Ishikawa (cell line): ENCODE measurements around the gene ISL2.

Experiments
- CREB1 ChIP-seq: IDR thresholded peaks from 2 replicates; pipeline ENCODE4 v1.6.1; 2012; ENCODE audit warnings: low read depth
- EGR1 ChIP-seq: IDR thresholded peaks from 2 replicates; pipeline ENCODE4 v1.6.1; 2012
- FOXM1 ChIP-seq: IDR thresholded peaks from 2 replicates; pipeline ENCODE4 v1.6.1; 2012; ENCODE audit warnings: low read depth, borderline replicate concordance
- RAD21 ChIP-seq: IDR thresholded peaks from 2 replicates; pipeline ENCODE4 v1.6.1; 2012; ENCODE audit warnings: low read depth
- TAF1 ChIP-seq: IDR thresholded peaks from 2 replicates; pipeline ENCODE4 v1.6.1; 2012; ENCODE audit warnings: low read depth, mild to moderate bottlenecking
- TCF12 ChIP-seq: IDR thresholded peaks from 2 replicates; pipeline ENCODE4 v1.6.1; 2012; ENCODE audit warnings: low read depth
- TEAD4 ChIP-seq: IDR thresholded peaks from 2 replicates; pipeline ENCODE4 v1.6.1; 2012
- ZBTB7A ChIP-seq: IDR thresholded peaks from 2 replicates; pipeline ENCODE4 v1.6.1; 2012; ENCODE audit warnings: low read depth
- TF ChIP-seq, protein P1 (sequence below): IDR thresholded peaks from 2 replicates; pipeline ENCODE4 v1.6.1; 2012
- TF ChIP-seq, protein P2 (sequence below): IDR thresholded peaks from 2 replicates; pipeline ENCODE4 v1.6.1; 2012; ENCODE audit warnings: low read depth, mild to moderate bottlenecking
- TF ChIP-seq, protein P3 (sequence below): IDR thresholded peaks from 2 replicates; pipeline ENCODE4 v1.6.1; 2012

DNA sequence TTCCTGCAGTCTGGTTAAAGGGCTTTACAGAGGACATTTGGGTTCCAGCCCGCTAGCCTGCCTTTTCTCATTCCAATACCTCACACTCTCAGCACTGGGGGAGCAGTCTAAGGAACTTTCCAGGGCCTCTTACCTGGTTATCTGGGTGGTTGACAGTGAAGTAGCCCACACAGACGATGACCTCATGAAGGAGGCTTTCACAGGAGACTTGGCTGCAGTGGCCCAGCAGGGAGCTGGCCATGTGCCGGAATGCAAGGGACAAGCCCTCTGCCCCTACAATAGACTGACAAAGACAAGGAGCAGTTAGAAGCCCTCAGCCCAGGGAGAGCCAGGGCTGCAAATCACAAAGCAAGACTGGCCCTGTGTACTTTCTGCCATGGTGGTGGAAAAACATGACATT is 39.5 kb downstream of the ISL2 start:
- TF ChIP-seq, protein P1, sequence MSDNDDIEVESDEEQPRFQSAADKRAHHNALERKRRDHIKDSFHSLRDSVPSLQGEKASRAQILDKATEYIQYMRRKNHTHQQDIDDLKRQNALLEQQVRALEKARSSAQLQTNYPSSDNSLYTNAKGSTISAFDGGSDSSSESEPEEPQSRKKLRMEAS: peak; percentile 62
- no peak for TF ChIP-seq FOXM1
- TF ChIP-seq ZBTB7A: no peak
- TF ChIP-seq TCF12: no peak
- 0 out of 2 replicates have a peak, but pooled peaks have one; percentile 9 for TF ChIP-seq EGR1
- no peak for TF ChIP-seq TAF1
- TF ChIP-seq TEAD4: peak; percentile 71
- 0 out of 2 replicates have a peak, but pooled peaks have one; percentile 21 for TF ChIP-seq CREB1
- TF ChIP-seq, protein P2, sequence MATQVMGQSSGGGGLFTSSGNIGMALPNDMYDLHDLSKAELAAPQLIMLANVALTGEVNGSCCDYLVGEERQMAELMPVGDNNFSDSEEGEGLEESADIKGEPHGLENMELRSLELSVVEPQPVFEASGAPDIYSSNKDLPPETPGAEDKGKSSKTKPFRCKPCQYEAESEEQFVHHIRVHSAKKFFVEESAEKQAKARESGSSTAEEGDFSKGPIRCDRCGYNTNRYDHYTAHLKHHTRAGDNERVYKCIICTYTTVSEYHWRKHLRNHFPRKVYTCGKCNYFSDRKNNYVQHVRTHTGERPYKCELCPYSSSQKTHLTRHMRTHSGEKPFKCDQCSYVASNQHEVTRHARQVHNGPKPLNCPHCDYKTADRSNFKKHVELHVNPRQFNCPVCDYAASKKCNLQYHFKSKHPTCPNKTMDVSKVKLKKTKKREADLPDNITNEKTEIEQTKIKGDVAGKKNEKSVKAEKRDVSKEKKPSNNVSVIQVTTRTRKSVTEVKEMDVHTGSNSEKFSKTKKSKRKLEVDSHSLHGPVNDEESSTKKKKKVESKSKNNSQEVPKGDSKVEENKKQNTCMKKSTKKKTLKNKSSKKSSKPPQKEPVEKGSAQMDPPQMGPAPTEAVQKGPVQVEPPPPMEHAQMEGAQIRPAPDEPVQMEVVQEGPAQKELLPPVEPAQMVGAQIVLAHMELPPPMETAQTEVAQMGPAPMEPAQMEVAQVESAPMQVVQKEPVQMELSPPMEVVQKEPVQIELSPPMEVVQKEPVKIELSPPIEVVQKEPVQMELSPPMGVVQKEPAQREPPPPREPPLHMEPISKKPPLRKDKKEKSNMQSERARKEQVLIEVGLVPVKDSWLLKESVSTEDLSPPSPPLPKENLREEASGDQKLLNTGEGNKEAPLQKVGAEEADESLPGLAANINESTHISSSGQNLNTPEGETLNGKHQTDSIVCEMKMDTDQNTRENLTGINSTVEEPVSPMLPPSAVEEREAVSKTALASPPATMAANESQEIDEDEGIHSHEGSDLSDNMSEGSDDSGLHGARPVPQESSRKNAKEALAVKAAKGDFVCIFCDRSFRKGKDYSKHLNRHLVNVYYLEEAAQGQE: no peak
- TF ChIP-seq, protein P3, sequence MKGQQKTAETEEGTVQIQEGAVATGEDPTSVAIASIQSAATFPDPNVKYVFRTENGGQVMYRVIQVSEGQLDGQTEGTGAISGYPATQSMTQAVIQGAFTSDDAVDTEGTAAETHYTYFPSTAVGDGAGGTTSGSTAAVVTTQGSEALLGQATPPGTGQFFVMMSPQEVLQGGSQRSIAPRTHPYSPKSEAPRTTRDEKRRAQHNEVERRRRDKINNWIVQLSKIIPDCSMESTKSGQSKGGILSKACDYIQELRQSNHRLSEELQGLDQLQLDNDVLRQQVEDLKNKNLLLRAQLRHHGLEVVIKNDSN: peak; percentile 54; the same call in 1 of the 2 replicates
- no peak; the same call in 1 of the 2 replicates for TF ChIP-seq RAD21
